PFSK-1 (cell line): ENCODE data around the gene COX6A1. TPM values are rescaled to one million over a fixed set of nuclear protein-coding genes. Genes with fewer than 3 reads are reported as not detected.
A peak's percentile ranks its signal among the peaks of the same experiment; 100 is the strongest.

ENCODE experiments used
- FOXP2 ChIP-seq: optimal IDR thresholded peaks from 2 replicates; pipeline ENCODE3; 2011; ENCODE audit warnings: borderline replicate concordance, control low read depth, inconsistent platforms; ENCODE audit not compliant: insufficient read depth; ENCODE audit errors: extremely low read length, extremely low read depth
- POLR2AphosphoS5 ChIP-seq: IDR thresholded peaks from 2 replicates; pipeline ENCODE4 v1.6.1; 2012; ENCODE audit warnings: low read depth, mild to moderate bottlenecking, control low read depth, low read length, moderate library complexity
- REST ChIP-seq, 2 experiments: IDR thresholded peaks; 2 replicates each; pipeline versions ENCODE4 v1.6.1 to v1.8.0; 2011 to 2012; ENCODE audit warnings: low read depth in 2 of 2, low read length in 2 of 2, control low read depth in 1 of 2, inconsistent platforms in 1 of 2, mild to moderate bottlenecking in 1 of 2, moderate library complexity in 1 of 2; ENCODE audit not compliant: insufficient read depth in 1 of 2
- SIN3A ChIP-seq: IDR thresholded peaks from 2 replicates; pipeline ENCODE4 v1.6.1; 2012; ENCODE audit warnings: mild to moderate bottlenecking, low read length, moderate library complexity, borderline replicate concordance; ENCODE audit not compliant: insufficient read depth
- TAF1 ChIP-seq: IDR thresholded peaks from 2 replicates; pipeline ENCODE4 v1.6.1; 2012; ENCODE audit warnings: low read length, control low read depth, borderline replicate concordance; ENCODE audit not compliant: insufficient read depth
- polyA plus RNA-seq: library from polyadenylated mRNA; unstranded; fragments of >200 nt; gene quantifications from one replicate; pipeline ENCODE4 v1.2.1, GENCODE V29; 2012; ENCODE audit warnings: low read depth, missing spikeins; ENCODE audit not compliant: insufficient read length

Gene COX6A1
- 557 TPM for polyA plus RNA-seq

- TF ChIP-seq TAF1 (peak; percentile 88; the same call in 1 of the 2 replicates), SIN3A (no peak), FOXP2 (no peak), REST (IDR thresholded peaks at IDR 0.05; ENCODE audit: insufficient read depth in 1 of 2, low read depth in 2 of 2, low read length in 2 of 2) (no peak; a peak in 1 of 4 replicates), POLR2AphosphoS5 (peak; percentile 94)
These were observed at the start of gene COX6A1 for GRCh38 chr12:120437735-120438494. TSS of gene COX6A1 (plus strand) at chr12:120438113. CDS start at chr12:120438127, 14 bp downstream.

- TF ChIP-seq TAF1 (no peak), REST (IDR thresholded peaks at IDR 0.05; ENCODE audit: insufficient read depth in 1 of 2, low read depth in 2 of 2, low read length in 2 of 2) (no peak)
These were observed 49.0 kb upstream of the COX6A1 start for GRCh38 chr12:120388691-120389481.

- TF ChIP-seq REST (IDR thresholded peaks at IDR 0.05; ENCODE audit: insufficient read depth in 1 of 2, low read depth in 2 of 2, low read length in 2 of 2) (no peak), POLR2AphosphoS5 (no peak), TAF1 (no peak), SIN3A (no peak), FOXP2 (no peak)
These were observed 47.3 kb upstream of the COX6A1 start for GRCh38 chr12:120390540-120391120.

- TF ChIP-seq POLR2AphosphoS5 (no peak), TAF1 (no peak), REST (IDR thresholded peaks at IDR 0.05; ENCODE audit: insufficient read depth in 1 of 2, low read depth in 2 of 2, low read length in 2 of 2) (no peak), FOXP2 (no peak), SIN3A (no peak)
These were observed 43.2 kb upstream of the COX6A1 start for GRCh38 chr12:120394483-120395367.
